Measurements from ENCODE around the gene SLC49A3. TPM values are rescaled to one million over a fixed set of nuclear protein-coding genes. Genes with fewer than 3 reads are reported as not detected.
A peak's percentile ranks its signal among the peaks of the same experiment; 100 is the strongest.

Gene SLC49A3
- total RNA-seq, 1 experiment from 2014 or later = 6.9 TPM

GRCh38 chr4:680091-680490 lies 8.9 kb downstream of the SLC49A3 start:
- Histone ChIP-seq H3K18ac (ENCODE audit: insufficient read length, low read depth, low read length) (no peak overlapping the region), H3K4me2 (ENCODE audit: insufficient read depth, insufficient read length, low read length) (peak overlapping the region; percentile 53), H4K5ac (ENCODE audit: insufficient read length, low read depth, low read length) (no peak overlapping the region), H4K8ac (replicated peaks; ENCODE audit: insufficient read length, low read depth, low read length) (no peak overlapping the region), H3K56ac (ENCODE audit: insufficient read length, low read depth, low read length) (no peak overlapping the region), H3K27ac (ENCODE audit: insufficient read length, low read depth, low read length) (no peak overlapping the region), H3K4me1 (ENCODE audit: insufficient read depth, low read length) (no peaks in the 10 kb centered on the region), H4K91ac (ENCODE audit: insufficient read length, low read depth, low read length) (no peak overlapping the region), H3K27me3 (ENCODE audit: insufficient read depth, low read length) (no peaks in the 10 kb centered on the region), H3K4ac (ENCODE audit: low read depth, low read length) (no peak overlapping the region), H3K9ac (ENCODE audit: extremely low read depth, insufficient read length, low read length) (no peak overlapping the region), H3K23ac (ENCODE audit: insufficient read length, low read depth, low read length) (no peak overlapping the region), H3K79me1 (ENCODE audit: insufficient read depth, low read depth, low read length, poor library complexity, severe bottlenecking) (no peaks in the 10 kb centered on the region), H3K14ac (ENCODE audit: insufficient read depth, low read length) (no peak overlapping the region), H3K23me2 (ENCODE audit: insufficient read length, low read depth, low read length, poor library complexity, severe bottlenecking) (peaks cover 7% of the 10 kb centered on the region), H4K20me1 (ENCODE audit: control insufficient read depth, insufficient read depth, insufficient read length) (no peaks in the 10 kb centered on the region), H3K79me2 (ENCODE audit: insufficient read depth, low read length) (no peaks in the 10 kb centered on the region), H3K9me3 (ENCODE audit: control insufficient read depth, low read depth, low read length) (no peaks in the 10 kb centered on the region), H2AK5ac (ENCODE audit: insufficient read length, low read length) (no peak overlapping the region), H2BK5ac (ENCODE audit: insufficient read length, low read length) (no peak overlapping the region), H3T11ph (ENCODE audit: low read length) (no peak overlapping the region), H2BK20ac (ENCODE audit: low read depth, low read length, poor library complexity, severe bottlenecking) (no peak overlapping the region), H2BK12ac (ENCODE audit: insufficient read length, low read depth, low read length) (no peak overlapping the region), H2BK120ac (ENCODE audit: low read depth, low read length, poor library complexity, severe bottlenecking) (no peak overlapping the region), H2BK15ac (ENCODE audit: low read depth, low read length) (no peak overlapping the region), H2AFZ (ENCODE audit: low read length) (no peak overlapping the region)
- Mint-ChIP-seq H3K27me3 (ENCODE audit: low read depth) (peaks cover 13% of the 10 kb centered on the region), H3K9me3 (no peaks in the 10 kb centered on the region), H3K36me3 (ENCODE audit: insufficient read depth in 1 of 3, low read depth in 3 of 3) (no peaks in the 10 kb centered on the region; a peak in 2 of 7 replicates), H3K4me3 (peak overlapping the region; percentile 54 to 75; a peak in 4 of 5 replicates), H3K27ac (0 out of 7 replicates have a peak overlapping the region, but pooled peaks of 1 of the 3 experiments have one; percentile 62), H3K4me1 (peaks cover 2 to 20% of the 10 kb centered on the region in 2 experiments)
- WGBS (ENCODE audit: extremely low coverage, insufficient read length, low lambda C conversion rate) = no CpG with 5 or more reads among the region's 9 CpGs
- no peak for TF ChIP-seq CTCF (conservative IDR thresholded peaks at IDR 0.05)
- peak; percentile 28 for DNase-seq
